HCT116 (cell line): ENCODE measurements around the gene STAP2. TPM values are rescaled to one million over a fixed set of nuclear protein-coding genes. Genes with fewer than 3 reads are reported as not detected.

ENCODE experiments used
- ATAC-seq: fragments of 200-7000 bp; cut with Tn5 transposase; 2 replicates; pipeline ENCODE4 v1.9.1; 2020; ENCODE audit warnings: mild to moderate bottlenecking, moderate library complexity
- BruUV-seq: library from RNA; stranded (reverse); fragments of 400-500 nt; replicated peaks from 2 replicates; lab custom pipeline; 2021; lab: Mats Ljungman, UMichigan
- CTCF ChIA-PET: fragments of 300-600 bp; sonication (Branson Sonifier 250); formaldehyde crosslinking; loops from one replicate; lab custom pipeline; 2021; ENCODE audit warnings: antibody characterized with exemption; lab: Charles Lee
- POLR2A ChIA-PET: fragments of 300-600, 350-600 bp; sonication (Branson Sonifier 250); formaldehyde crosslinking; loops from one replicate; lab custom pipeline; 2021; ENCODE audit warnings: antibody characterized with exemption; lab: Charles Lee
- RAD21 ChIA-PET, 2 experiments: fragments of 300-600 bp; sonication (Branson Sonifier 250); formaldehyde crosslinking; loops; one replicate each; lab custom pipeline; 2023; ENCODE audit warnings: low total read pairs in 2 of 2; ENCODE audit not compliant: uncharacterized antibody in 2 of 2, unreplicated experiment in 2 of 2, low non-redundant PET in 1 of 2; lab: Charles Lee
- DNase-seq: peaks from one replicate; pipeline ENCODE4 v3.0.0-alpha.2; 2010; ENCODE audit warnings: low read depth, low spot score
- H2AFZ ChIP-seq: fragments of 200-600 bp; shearing (Covaris generic), sonication (generic); 2 replicates; pipeline ENCODE4 v1.6.1; 2017; ENCODE audit warnings: low read depth, mixed run types, mixed read lengths, antibody characterized with exemption, low read length; ENCODE audit not compliant: poor library complexity, severe bottlenecking
- H3K27ac ChIP-seq: 2 replicates; pipeline ENCODE4 v1.5.1; 2012; ENCODE audit warnings: low read depth, low read length
- H3K27me3 ChIP-seq: fragments of 200-600 bp; sonication (generic); 2 replicates; pipeline ENCODE4 v1.6.1; 2016; ENCODE audit warnings: mixed run types, low read length, mixed read lengths; ENCODE audit not compliant: insufficient read depth
- H3K36me3 ChIP-seq, 2 experiments: fragments of 200-500 bp in 1 of 2; fragments of 200-600 bp in 1 of 2; sonication (Bioruptor generic) in 1 of 2; sonication (generic) in 1 of 2; 2 replicates each; pipeline versions ENCODE4 v1.5.1 to v1.6.1; 2014 to 2016; ENCODE audit warnings: low read length in 2 of 2, inconsistent platforms in 1 of 2, mixed read lengths in 1 of 2, mixed run types in 1 of 2; ENCODE audit not compliant: insufficient read depth in 2 of 2, control insufficient read depth in 1 of 2
- H3K4me1 ChIP-seq, 2 experiments: fragments of 200-600 bp in 1 of 2; sonication (generic) in 1 of 2; 2 replicates each; pipeline versions ENCODE4 v1.5.1 to v1.6.1; 2012 to 2017; ENCODE audit warnings: low read length in 2 of 2, inconsistent platforms in 1 of 2, mild to moderate bottlenecking in 1 of 2, mixed read lengths in 1 of 2, mixed run types in 1 of 2, moderate library complexity in 1 of 2; ENCODE audit not compliant: insufficient read depth in 2 of 2, control insufficient read depth in 1 of 2
- H3K4me2 ChIP-seq: fragments of 200-600 bp; sonication (generic); 2 replicates; pipeline ENCODE4 v1.6.1; 2017; ENCODE audit warnings: mixed run types, low read length, mixed read lengths
- H3K4me3 ChIP-seq, 2 experiments: fragments of 200-600 bp in 1 of 2; sonication (generic) in 1 of 2; replicated peaks in 1 of 2; 2 replicates each; pipeline ENCODE4 v1.5.1; 2011 to 2016; ENCODE audit warnings: low read length in 2 of 2, control low read depth in 1 of 2, low read depth in 1 of 2, mild to moderate bottlenecking in 1 of 2, mixed read lengths in 1 of 2, mixed run types in 1 of 2
- H3K79me2 ChIP-seq: fragments of 200-600 bp; sonication (generic); 2 replicates; pipeline ENCODE4 v1.6.1; 2017; ENCODE audit warnings: mild to moderate bottlenecking, mixed run types, low read length, moderate library complexity, mixed read lengths; ENCODE audit not compliant: insufficient read depth
- H3K9ac ChIP-seq: fragments of 200-600 bp; sonication (generic); 2 replicates; pipeline ENCODE4 v1.6.1; 2016; ENCODE audit warnings: low read length, mixed read lengths
- H3K9me2 ChIP-seq: fragments of 200-600 bp; sonication (generic), shearing (Covaris generic); 2 replicates; pipeline ENCODE4 v1.6.1; 2017; ENCODE audit warnings: mixed run types, mild to moderate bottlenecking, moderate library complexity; ENCODE audit not compliant: insufficient read depth
- H3K9me3 ChIP-seq, 2 experiments: fragments of 200-500 bp in 1 of 2; fragments of 200-600 bp in 1 of 2; sonication (Bioruptor generic) in 1 of 2; sonication (generic) in 1 of 2; 2 replicates each; pipeline ENCODE4 v1.6.1; 2014 to 2017; ENCODE audit warnings: low read length in 2 of 2, mixed read lengths in 2 of 2, inconsistent platforms in 1 of 2, low read depth in 1 of 2, mild to moderate bottlenecking in 1 of 2, mixed run types in 1 of 2, moderate library complexity in 1 of 2; ENCODE audit not compliant: control insufficient read depth in 1 of 2, insufficient read depth in 1 of 2
- H4K20me1 ChIP-seq: fragments of 200-600 bp; sonication (generic), shearing (Covaris generic); 2 replicates; pipeline ENCODE4 v1.6.1; 2017; ENCODE audit warnings: mixed run types, mild to moderate bottlenecking, moderate library complexity; ENCODE audit not compliant: insufficient read depth
- CBX3 ChIP-seq: IDR thresholded peaks from 2 replicates; pipeline ENCODE4 v1.6.1; 2012; ENCODE audit warnings: low read depth
- CEBPB ChIP-seq: IDR thresholded peaks from 2 replicates; pipeline ENCODE4 v1.6.1; 2012; ENCODE audit warnings: low read depth
- EGR1 ChIP-seq: IDR thresholded peaks from 2 replicates; pipeline ENCODE4 v1.6.1; 2012; ENCODE audit warnings: low read depth
- ELF1 ChIP-seq: IDR thresholded peaks from 2 replicates; pipeline ENCODE4 v1.6.1; 2012; ENCODE audit warnings: low read depth, borderline replicate concordance
- EZH2 ChIP-seq: fragments of 200-600 bp; sonication (generic); IDR thresholded peaks from 2 replicates; pipeline ENCODE4 v1.6.1; 2017; ENCODE audit warnings: antibody characterized with exemption, mixed run types
- FOSL1 ChIP-seq: IDR thresholded peaks from 2 replicates; pipeline ENCODE4 v1.6.1; 2012; ENCODE audit warnings: low read depth
- POLR2A ChIP-seq: IDR thresholded peaks from 2 replicates; pipeline ENCODE4 v1.7.0; 2011; ENCODE audit warnings: borderline replicate concordance; ENCODE audit not compliant: insufficient read depth, insufficient read length; ENCODE audit errors: extremely low read depth
- RAD21 ChIP-seq: IDR thresholded peaks from 2 replicates; pipeline ENCODE4 v1.6.1; 2012; ENCODE audit warnings: low read depth, mild to moderate bottlenecking
- SIN3A ChIP-seq: IDR thresholded peaks from 2 replicates; pipeline ENCODE4 v1.6.1; 2012; ENCODE audit warnings: low read depth
- SP1 ChIP-seq: IDR thresholded peaks from 2 replicates; pipeline ENCODE4 v1.6.1; 2012; ENCODE audit warnings: low read depth
- SRF ChIP-seq: IDR thresholded peaks from 2 replicates; pipeline ENCODE4 v1.6.1; 2012; ENCODE audit warnings: low read depth
- YY1 ChIP-seq: IDR thresholded peaks from 2 replicates; pipeline ENCODE4 v1.6.1; 2011; ENCODE audit warnings: low read length, low read depth, moderate library complexity, mild to moderate bottlenecking; ENCODE audit not compliant: insufficient replicate concordance; ENCODE audit errors: extremely low read depth
- ZNF274 ChIP-seq: fragments of 200-500 bp; sonication (Bioruptor generic); IDR thresholded peaks from 2 replicates; pipeline ENCODE4 v1.6.1; 2014; ENCODE audit warnings: mild to moderate bottlenecking, low read depth, low read length, inconsistent platforms
- intact Hi-C: fragments of 100-400 bp; cut with micrococcal nuclease; formaldehyde crosslinking; loops from 2 replicates; pipeline ENCODE4 v1.10.0; 2022
- total RNA-seq: library from RNA; stranded (reverse); gene quantifications from one replicate; pipeline ENCODE4 v1.2.1, GENCODE V29; 2021; ENCODE audit not compliant: unreplicated experiment
- TF ChIP-seq, protein P1 (sequence below): IDR thresholded peaks from 2 replicates; pipeline ENCODE4 v1.6.1; 2011; ENCODE audit warnings: mild to moderate bottlenecking, low read length, moderate library complexity; ENCODE audit not compliant: insufficient replicate concordance; ENCODE audit errors: extremely low read depth

STAP2 gene
- total RNA-seq, 1 experiment from 2014 or later: 2.1 TPM

DNA sequence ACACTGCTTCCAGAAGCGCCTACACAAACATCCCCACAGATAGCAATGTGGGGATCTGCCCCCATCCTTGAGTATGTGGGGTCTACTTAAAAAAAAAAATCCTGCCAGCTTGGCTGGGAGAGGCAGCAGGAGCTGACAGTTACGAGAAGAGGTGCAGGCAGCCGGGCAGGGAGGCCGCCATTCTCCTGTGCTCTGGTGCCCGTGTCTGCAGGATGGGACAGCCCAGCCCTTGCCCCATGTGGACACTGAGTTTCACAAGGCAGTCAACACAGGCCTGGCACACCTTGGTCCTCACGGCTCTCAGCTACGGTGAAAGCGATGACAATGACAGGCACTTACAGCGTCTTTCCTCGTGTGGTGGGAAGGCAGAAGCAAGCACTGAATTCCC, 28.7 kb upstream of the STAP2 start:
- Histone ChIP-seq H3K36me3 (peaks cover under 1 to 3% of the 10 kb centered on the region in 2 experiments; a peak in 1 of 4 replicates), H2AFZ (no peak overlapping the region), H3K9me2 (no peaks in the 10 kb centered on the region), H3K4me3 (no peak overlapping the region), H3K9me3 (no peaks in the 10 kb centered on the region), H3K79me2 (peaks cover 50% of the 10 kb centered on the region), H3K27me3 (no peaks in the 10 kb centered on the region), H3K4me1 (peaks cover 0 to 25% of the 10 kb centered on the region in 2 experiments; a peak in 2 of 4 replicates)
- ChIA-PET RAD21 (no interaction called here), POLR2A (no interaction called here)
- no peak for DNase-seq
- TF ChIP-seq RAD21 (no peak), CBX3 (no peak), ELF1 (no peak)
- TF ChIP-seq, all 23 proteins: peak for 0
- no peak overlapping the region for H3K4me2 ChIP-seq
- ATAC-seq: no peak
- intact Hi-C loops: no loop called here
- no TSS peak for BruUV-seq
- H4K20me1 ChIP-seq: no peaks in the 10 kb centered on the region
- no peak overlapping the region for H3K9ac ChIP-seq
- H3K27ac ChIP-seq: no peak overlapping the region; the same call in 1 of the 2 replicates
- CTCF ChIA-PET: no interaction called here

DNA sequence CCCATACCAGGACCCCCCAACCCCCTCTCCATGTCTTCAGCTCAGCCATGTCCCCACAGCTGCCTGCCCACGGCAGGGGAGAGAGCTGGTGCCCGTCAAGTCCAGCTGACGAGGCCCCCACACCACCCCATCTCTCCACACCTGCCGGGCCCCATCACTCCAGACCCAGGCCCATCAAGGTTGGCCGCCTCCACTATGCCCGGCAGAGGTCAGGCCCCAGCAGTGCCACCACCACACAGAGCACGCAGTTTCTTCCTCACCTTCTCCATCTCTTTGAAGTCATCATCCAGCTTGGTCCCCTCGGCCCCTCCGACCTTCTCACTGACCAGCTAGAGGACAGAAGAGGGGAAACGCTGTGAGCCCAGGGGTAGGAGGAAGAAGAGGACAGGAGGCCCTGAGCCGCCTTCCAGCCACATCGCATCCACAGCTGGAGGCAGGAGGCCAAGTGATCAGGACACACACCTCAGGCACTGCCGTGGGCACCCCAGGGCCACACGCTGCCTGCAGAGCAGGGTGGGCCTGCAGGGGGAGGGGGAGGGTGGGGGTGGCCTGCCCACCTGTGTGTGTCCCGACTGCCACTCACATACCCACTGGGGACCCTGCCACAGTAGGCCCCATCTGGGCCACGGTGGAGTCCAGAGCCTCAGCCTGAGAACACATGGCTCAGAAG, 28.2 kb upstream of the STAP2 start:
- no peaks in the 10 kb centered on the region for H3K9me3 ChIP-seq
- H3K36me3 ChIP-seq: peaks cover 3 to 7% of the 10 kb centered on the region in 2 experiments; a peak in 1 of 4 replicates
- CTCF ChIA-PET: no interaction called here
- H3K9ac ChIP-seq: no peak overlapping the region
- DNase-seq (no peak), ATAC-seq (no peak)
- H3K27me3 ChIP-seq: no peaks in the 10 kb centered on the region
- no peak overlapping the region for H3K4me2 ChIP-seq
- H3K27ac ChIP-seq: no peak overlapping the region; the same call in 1 of the 2 replicates
- no peaks in the 10 kb centered on the region for H4K20me1 ChIP-seq
- H3K4me1 ChIP-seq: peaks cover 3 to 30% of the 10 kb centered on the region in 2 experiments; a peak in 3 of 4 replicates
- RAD21 ChIA-PET: no interaction called here
- BruUV-seq: no TSS peak
- no peaks in the 10 kb centered on the region for H3K9me2 ChIP-seq
- TF ChIP-seq YY1: no peak
- no peak for TF ChIP-seq SP1
- TF ChIP-seq EZH2: no peak
- no peak for TF ChIP-seq FOSL1
- TF ChIP-seq SIN3A: no peak
- TF ChIP-seq, protein P1, sequence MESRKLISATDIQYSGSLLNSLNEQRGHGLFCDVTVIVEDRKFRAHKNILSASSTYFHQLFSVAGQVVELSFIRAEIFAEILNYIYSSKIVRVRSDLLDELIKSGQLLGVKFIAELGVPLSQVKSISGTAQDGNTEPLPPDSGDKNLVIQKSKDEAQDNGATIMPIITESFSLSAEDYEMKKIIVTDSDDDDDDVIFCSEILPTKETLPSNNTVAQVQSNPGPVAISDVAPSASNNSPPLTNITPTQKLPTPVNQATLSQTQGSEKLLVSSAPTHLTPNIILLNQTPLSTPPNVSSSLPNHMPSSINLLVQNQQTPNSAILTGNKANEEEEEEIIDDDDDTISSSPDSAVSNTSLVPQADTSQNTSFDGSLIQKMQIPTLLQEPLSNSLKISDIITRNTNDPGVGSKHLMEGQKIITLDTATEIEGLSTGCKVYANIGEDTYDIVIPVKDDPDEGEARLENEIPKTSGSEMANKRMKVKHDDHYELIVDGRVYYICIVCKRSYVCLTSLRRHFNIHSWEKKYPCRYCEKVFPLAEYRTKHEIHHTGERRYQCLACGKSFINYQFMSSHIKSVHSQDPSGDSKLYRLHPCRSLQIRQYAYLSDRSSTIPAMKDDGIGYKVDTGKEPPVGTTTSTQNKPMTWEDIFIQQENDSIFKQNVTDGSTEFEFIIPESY: no peak
- TF ChIP-seq POLR2A: no peak
- no peak for TF ChIP-seq SRF
- TF ChIP-seq ELF1: no peak
- TF ChIP-seq CEBPB: no peak
- no peak for TF ChIP-seq EGR1
- no peak for TF ChIP-seq ZNF274
- no peak for TF ChIP-seq CBX3
- H2AFZ ChIP-seq: no peak overlapping the region
- intact Hi-C loops: no loop called here
- H3K79me2 ChIP-seq: peaks cover 45% of the 10 kb centered on the region
- H3K4me3 ChIP-seq: no peak overlapping the region
- POLR2A ChIA-PET: interaction anchor here (1.1 kb wide), 1 partner anchor 35 kb away, joined by 4 read pairs; the partner anchor contains the start of gene CHAF1A
